ENCODE data around the gene CNTLN.

The CNTLN gene

DNA sequence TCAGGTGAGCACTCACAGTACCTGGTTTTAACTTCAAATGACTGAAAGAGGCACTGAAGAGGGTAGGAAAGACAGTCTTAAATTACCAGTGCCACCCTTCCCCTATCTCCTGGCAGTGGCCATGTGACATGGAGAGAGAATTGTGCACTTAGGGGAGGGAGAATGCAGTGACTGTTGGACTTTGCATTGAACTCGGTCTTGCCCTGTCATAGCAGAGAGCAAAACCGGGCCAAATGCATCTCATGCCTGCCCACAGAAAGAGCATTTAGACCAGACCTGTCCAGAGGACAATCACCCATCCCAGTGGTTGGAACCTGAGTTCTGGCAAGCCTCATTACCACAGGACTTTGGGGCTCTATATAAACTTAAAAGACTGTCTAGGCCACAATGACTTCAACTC is 232.2 kb downstream of the CNTLN start:
- no peaks in the 10 kb centered on the region for H3K9me3 ChIP-seq (ENCODE audit: insufficient read depth, low read depth, low read length)
- peaks cover 3% of the 10 kb centered on the region; the same call in 1 of the 2 replicates for H3K36me3 ChIP-seq (ENCODE audit: insufficient read depth, low read length)
- no peak overlapping the region for H3K4me3 ChIP-seq (ENCODE audit: low read length, poor library complexity, severe bottlenecking)
- no peaks in the 10 kb centered on the region for H3K9me2 ChIP-seq (replicated peaks; ENCODE audit: low read depth, low read length)
- H3K4me1 ChIP-seq (ENCODE audit: insufficient read depth, low read length, poor library complexity, severe bottlenecking) = no peaks in the 10 kb centered on the region
- H3K79me2 ChIP-seq (ENCODE audit: insufficient read depth, low read length) = no peaks in the 10 kb centered on the region
- H2AFZ ChIP-seq (ENCODE audit: low read length) = no peak overlapping the region
- no peak overlapping the region for H3K9ac ChIP-seq (ENCODE audit: low read depth, low read length, poor library complexity, severe bottlenecking)
- H3K4me2 ChIP-seq (ENCODE audit: low read depth, low read length, poor library complexity, severe bottlenecking) = no peak overlapping the region
- H3F3A ChIP-seq (ENCODE audit: low read depth) = no peaks in the 10 kb centered on the region
- no peak for TF ChIP-seq EZH2phosphoT487 (IDR thresholded peaks at IDR 0.05; ENCODE audit: borderline replicate concordance)
- no peak for TF ChIP-seq CTCF (conservative IDR thresholded peaks at IDR 0.05; ENCODE audit: low read length)
- no peaks in the 10 kb centered on the region for H4K20me1 ChIP-seq (ENCODE audit: insufficient read depth, low read length, poor library complexity, severe bottlenecking)
- no peaks in the 10 kb centered on the region for H3K27me3 ChIP-seq (ENCODE audit: insufficient read depth, low read length, poor library complexity, severe bottlenecking)

GRCh38 chr9:17380126-17380861 is 245.5 kb downstream of the CNTLN start:
- no peaks in the 10 kb centered on the region for H3K9me2 ChIP-seq (replicated peaks; ENCODE audit: low read depth, low read length)
- no peaks in the 10 kb centered on the region for H3K27me3 ChIP-seq (ENCODE audit: insufficient read depth, low read length, poor library complexity, severe bottlenecking)
- no peaks in the 10 kb centered on the region for H3K79me2 ChIP-seq (ENCODE audit: insufficient read depth, low read length)
- no peaks in the 10 kb centered on the region for H4K20me1 ChIP-seq (ENCODE audit: insufficient read depth, low read length, poor library complexity, severe bottlenecking)
- H3K4me1 ChIP-seq (ENCODE audit: insufficient read depth, low read length, poor library complexity, severe bottlenecking) = no peaks in the 10 kb centered on the region
- no peak overlapping the region for H2AFZ ChIP-seq (ENCODE audit: low read length)
- no peak overlapping the region for H3K4me2 ChIP-seq (ENCODE audit: low read depth, low read length, poor library complexity, severe bottlenecking)
- H3K36me3 ChIP-seq (ENCODE audit: insufficient read depth, low read length) = no peaks in the 10 kb centered on the region
- no peak overlapping the region for H3K4me3 ChIP-seq (ENCODE audit: low read length, poor library complexity, severe bottlenecking)
- no peak overlapping the region for H3K9ac ChIP-seq (ENCODE audit: low read depth, low read length, poor library complexity, severe bottlenecking)
- no peaks in the 10 kb centered on the region for H3F3A ChIP-seq (ENCODE audit: low read depth)
- no peak for TF ChIP-seq CTCF (conservative IDR thresholded peaks at IDR 0.05; ENCODE audit: low read length)
- no peak for TF ChIP-seq EZH2phosphoT487 (IDR thresholded peaks at IDR 0.05; ENCODE audit: borderline replicate concordance)
- H3K9me3 ChIP-seq (ENCODE audit: insufficient read depth, low read depth, low read length) = no peaks in the 10 kb centered on the region

DNA sequence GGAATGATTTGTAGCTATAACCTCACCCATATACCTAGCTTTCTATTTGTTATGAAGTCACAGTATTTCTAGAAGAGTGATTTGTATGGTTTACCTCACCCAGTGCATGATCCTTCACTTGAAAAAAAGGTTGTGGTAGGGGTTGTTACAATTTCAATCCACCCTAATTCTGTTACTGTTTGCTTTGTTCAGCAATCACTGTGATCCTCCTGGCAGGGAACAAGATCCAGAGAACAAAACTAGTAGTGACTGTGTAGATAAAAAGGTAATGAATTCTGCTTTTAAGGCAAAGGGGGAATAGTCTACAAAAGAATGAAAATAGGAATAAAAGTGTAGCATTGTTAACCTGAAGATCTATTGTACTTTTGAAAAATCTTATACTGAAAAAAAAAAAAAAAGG is 252.7 kb downstream of the CNTLN start:
- TF ChIP-seq CTCF (conservative IDR thresholded peaks at IDR 0.05; ENCODE audit: low read length) (no peak), EZH2phosphoT487 (IDR thresholded peaks at IDR 0.05; ENCODE audit: borderline replicate concordance) (no peak)
- no peaks in the 10 kb centered on the region for H3K27me3 ChIP-seq (ENCODE audit: insufficient read depth, low read length, poor library complexity, severe bottlenecking)
- no peak overlapping the region for H2AFZ ChIP-seq (ENCODE audit: low read length)
- no peak overlapping the region for H3K4me3 ChIP-seq (ENCODE audit: low read length, poor library complexity, severe bottlenecking)
- no peak overlapping the region for H3K9ac ChIP-seq (ENCODE audit: low read depth, low read length, poor library complexity, severe bottlenecking)
- no peaks in the 10 kb centered on the region for H4K20me1 ChIP-seq (ENCODE audit: insufficient read depth, low read length, poor library complexity, severe bottlenecking)
- no peaks in the 10 kb centered on the region for H3K9me3 ChIP-seq (ENCODE audit: insufficient read depth, low read depth, low read length)
- H3K36me3 ChIP-seq (ENCODE audit: insufficient read depth, low read length) = no peaks in the 10 kb centered on the region
- no peaks in the 10 kb centered on the region for H3K4me1 ChIP-seq (ENCODE audit: insufficient read depth, low read length, poor library complexity, severe bottlenecking)
- H3F3A ChIP-seq (ENCODE audit: low read depth) = no peaks in the 10 kb centered on the region
- no peaks in the 10 kb centered on the region for H3K9me2 ChIP-seq (replicated peaks; ENCODE audit: low read depth, low read length)
- H3K79me2 ChIP-seq (ENCODE audit: insufficient read depth, low read length) = no peaks in the 10 kb centered on the region
- H3K4me2 ChIP-seq (ENCODE audit: low read depth, low read length, poor library complexity, severe bottlenecking) = no peak overlapping the region
